H1 (cell line): ENCODE results near the gene SPATA31E1. TPM values are rescaled to one million over a fixed set of nuclear protein-coding genes. Genes with fewer than 3 reads are reported as not detected.

Source experiments
- CTCF ChIA-PET: fragments of 300-600 bp; sonication (Branson Sonifier 250); formaldehyde crosslinking; loops from one replicate; lab custom pipeline; 2021; ENCODE audit not compliant: partially characterized antibody; lab: Charles Lee
- POLR2A ChIA-PET: fragments of 300-600 bp; sonication (Branson Sonifier 250); formaldehyde crosslinking; loops from one replicate; lab custom pipeline; 2021; ENCODE audit warnings: inconsistent platforms; ENCODE audit not compliant: partially characterized antibody; lab: Charles Lee
- DNase-seq, 2 experiments: peaks; one replicate each; pipeline versions ENCODE4 v3.0.0 to v3.0.0-alpha.2; 2010 to 2022; ENCODE audit warnings: low spot score in 2 of 2, low read depth in 1 of 2, mixed read lengths in 1 of 2
- FAIRE-seq: peaks from 2 replicates; lab custom pipeline; 2011; peaks lifted over from hg19 to GRCh38; lab: Jason Lieb, UNC
- H2AFZ ChIP-seq: 2 replicates; pipeline ENCODE4 v1.8.1; 2012; ENCODE audit warnings: low read length, inconsistent platforms
- H2AK5ac ChIP-seq: 2 replicates; pipeline ENCODE4 v1.6.1; 2013; ENCODE audit warnings: low read depth, low read length
- H2BK120ac ChIP-seq: replicated peaks from 2 replicates; pipeline ENCODE3; 2013; ENCODE audit warnings: low read depth, low read length, inconsistent platforms
- H2BK12ac ChIP-seq: 2 replicates; pipeline ENCODE4 v1.6.1; 2013; ENCODE audit warnings: low read depth, low read length
- H2BK15ac ChIP-seq: 2 replicates; pipeline ENCODE4 v1.6.1; 2013; ENCODE audit warnings: low read length
- H2BK20ac ChIP-seq: 2 replicates; pipeline ENCODE4 v1.6.1; 2013; ENCODE audit warnings: low read length
- H2BK5ac ChIP-seq: 2 replicates; pipeline ENCODE4 v1.6.1; 2013; ENCODE audit warnings: low read depth, low read length
- H3K14ac ChIP-seq: 2 replicates; pipeline ENCODE4 v1.6.1; 2013; ENCODE audit warnings: inconsistent platforms; ENCODE audit not compliant: insufficient read length
- H3K18ac ChIP-seq: 2 replicates; pipeline ENCODE4 v1.6.1; 2013; ENCODE audit warnings: low read length; ENCODE audit errors: extremely low read depth
- H3K23ac ChIP-seq: 2 replicates; pipeline ENCODE4 v1.6.1; 2013; ENCODE audit warnings: inconsistent platforms; ENCODE audit not compliant: insufficient read length
- H3K23me2 ChIP-seq: 2 replicates; pipeline ENCODE4 v1.6.1; 2013; ENCODE audit warnings: low read depth, low read length
- H3K27ac ChIP-seq: 2 replicates; pipeline ENCODE4 v1.6.1; 2011; ENCODE audit warnings: low read depth, low read length, inconsistent platforms
- H3K27me3 ChIP-seq, 4 experiments: replicated peaks in 1 of 4; 1 replicate in 1 of 4; 2 replicates in 3 of 4; pipeline versions ENCODE4 v1.6.1 to v1.8.1; 2011 to 2013; ENCODE audit warnings: low read length in 3 of 4, mild to moderate bottlenecking in 3 of 4, inconsistent platforms in 2 of 4, mixed read lengths in 2 of 4, moderate library complexity in 1 of 4; ENCODE audit not compliant: control insufficient read depth in 3 of 4, insufficient read depth in 3 of 4; ENCODE audit errors: extremely low read depth in 1 of 4
- H3K36me3 ChIP-seq, 4 experiments: 2 replicates each; pipeline versions ENCODE4 v1.6.1 to v1.8.1; 2011 to 2013; ENCODE audit warnings: mild to moderate bottlenecking in 4 of 4, low read length in 3 of 4, moderate library complexity in 2 of 4, control low read depth in 1 of 4, inconsistent platforms in 1 of 4; ENCODE audit not compliant: insufficient read depth in 4 of 4, control insufficient read depth in 2 of 4
- H3K4ac ChIP-seq: replicated peaks from 2 replicates; pipeline ENCODE3; 2013; ENCODE audit warnings: low read length, low read depth, mixed read lengths, inconsistent platforms; ENCODE audit not compliant: insufficient read length
- H3K4me1 ChIP-seq, 4 experiments: replicated peaks in 1 of 4; 1 replicate in 1 of 4; 2 replicates in 3 of 4; pipeline versions ENCODE4 v1.6.1 to v1.8.1; 2011 to 2013; ENCODE audit warnings: low read length in 3 of 4, inconsistent platforms in 2 of 4, mixed read lengths in 1 of 4; ENCODE audit not compliant: insufficient read depth in 4 of 4, control insufficient read depth in 3 of 4
- H3K4me2 ChIP-seq, 2 experiments: 2 replicates each; pipeline versions ENCODE4 v1.6.1 to v1.8.1; 2011 to 2013; ENCODE audit warnings: low read depth in 2 of 2, low read length in 2 of 2, control low read depth in 1 of 2, inconsistent platforms in 1 of 2, mild to moderate bottlenecking in 1 of 2; ENCODE audit not compliant: insufficient read depth in 1 of 2
- H3K4me3 ChIP-seq, 4 experiments: fragments of 200-600, 300-600 bp in 1 of 4; sonication (generic), shearing (Covaris generic), sonication (Bioruptor Twin) in 1 of 4; 2 replicates each; pipeline versions ENCODE4 v1.5.1 to v1.8.1; 2011 to 2016; ENCODE audit warnings: low read length in 4 of 4, low read depth in 3 of 4, control low read depth in 2 of 4, inconsistent platforms in 2 of 4, mild to moderate bottlenecking in 2 of 4, mixed read lengths in 1 of 4, moderate library complexity in 1 of 4; ENCODE audit not compliant: insufficient read depth in 2 of 4; ENCODE audit errors: extremely low read depth in 1 of 4
- H3K56ac ChIP-seq: replicated peaks from 2 replicates; pipeline ENCODE3; 2013; ENCODE audit warnings: low read depth, mild to moderate bottlenecking, mixed read lengths, low read length, inconsistent platforms; ENCODE audit not compliant: insufficient read length
- H3K79me1 ChIP-seq: 2 replicates; pipeline ENCODE4 v1.6.1; 2013; ENCODE audit warnings: low read depth, low read length, control low read depth
- H3K79me2 ChIP-seq, 2 experiments: 2 replicates each; pipeline versions ENCODE4 v1.6.1 to v1.8.1; 2012 to 2013; ENCODE audit warnings: low read length in 2 of 2, mild to moderate bottlenecking in 2 of 2, inconsistent platforms in 1 of 2; ENCODE audit not compliant: insufficient read depth in 2 of 2, control insufficient read depth in 1 of 2
- H3K9ac ChIP-seq, 4 experiments: replicated peaks in 1 of 4; 1 replicate in 1 of 4; 2 replicates in 3 of 4; pipeline versions ENCODE4 v1.6.1 to v1.8.1; 2011 to 2013; ENCODE audit warnings: low read depth in 3 of 4, low read length in 3 of 4, control low read depth in 2 of 4, mild to moderate bottlenecking in 2 of 4, moderate library complexity in 2 of 4, inconsistent platforms in 1 of 4; ENCODE audit errors: extremely low read depth in 1 of 4
- H3K9me3 ChIP-seq, 2 experiments: 2 replicates each; pipeline versions ENCODE4 v1.6.1 to v1.8.1; 2012 to 2013; ENCODE audit warnings: mild to moderate bottlenecking in 2 of 2, moderate library complexity in 2 of 2, control low read depth in 1 of 2, inconsistent platforms in 1 of 2, low read depth in 1 of 2, low read length in 1 of 2, mixed read lengths in 1 of 2; ENCODE audit not compliant: insufficient read depth in 2 of 2
- H4K20me1 ChIP-seq, 2 experiments: replicated peaks in 1 of 2; 2 replicates each; pipeline versions ENCODE3 to v1.8.1; 2011 to 2013; ENCODE audit warnings: inconsistent platforms in 2 of 2, low read length in 2 of 2, mild to moderate bottlenecking in 1 of 2; ENCODE audit not compliant: insufficient read depth in 2 of 2, control insufficient read depth in 1 of 2
- H4K5ac ChIP-seq: 2 replicates; pipeline ENCODE4 v1.6.1; 2013; ENCODE audit warnings: low read length, low read depth, mixed read lengths, inconsistent platforms; ENCODE audit not compliant: insufficient read length
- H4K8ac ChIP-seq: 2 replicates; pipeline ENCODE4 v1.8.0; 2013; ENCODE audit warnings: mild to moderate bottlenecking, moderate library complexity, low read length, inconsistent platforms; ENCODE audit not compliant: insufficient read depth; ENCODE audit errors: extremely low read depth
- H4K91ac ChIP-seq: replicated peaks from 2 replicates; pipeline ENCODE3; 2013; ENCODE audit warnings: low read length, mixed read lengths, inconsistent platforms; ENCODE audit not compliant: insufficient read length
- EP300 ChIP-seq, 2 experiments: IDR thresholded peaks; 1 replicate in 1 of 2; 2 replicates in 1 of 2; pipeline ENCODE4 v1.6.1; 2011 to 2012; ENCODE audit warnings: low read depth in 2 of 2, low read length in 2 of 2, mild to moderate bottlenecking in 2 of 2, borderline replicate concordance in 1 of 2, inconsistent platforms in 1 of 2, moderate library complexity in 1 of 2
- GTF2F1 ChIP-seq: IDR thresholded peaks from 2 replicates; pipeline ENCODE4 v1.6.1; 2012; ENCODE audit warnings: low read depth, low read length, improper control_type of control experiment, borderline replicate concordance
- JUN ChIP-seq: IDR thresholded peaks from 2 replicates; pipeline ENCODE4 v1.6.1; 2011; ENCODE audit warnings: low read depth, mild to moderate bottlenecking, improper control_type of control experiment, low read length
- KDM4A ChIP-seq: IDR thresholded peaks from one replicate; pipeline ENCODE4 v1.7.1; 2012; ENCODE audit warnings: low read depth, mild to moderate bottlenecking, moderate library complexity, low read length, inconsistent platforms; ENCODE audit not compliant: severe bottlenecking
- RNF2 ChIP-seq: fragments of 200-900, 300-1000 bp; sonication (generic); IDR thresholded peaks from 2 replicates; pipeline ENCODE4 v1.7.1; 2016; ENCODE audit warnings: borderline replicate concordance, low read depth, mild to moderate bottlenecking, antibody characterized with exemption, low read length; ENCODE audit not compliant: poor library complexity, severe bottlenecking; ENCODE audit errors: missing control alignments
- WGBS, 2 experiments: shearing (Covaris generic) in 1 of 2; methylation state at CpG; one replicate each; pipeline versions ENCODE4 v1.1.6 to v1.1.7; 2013 to 2015; ENCODE audit warnings: low lambda C conversion rate in 2 of 2, mixed read lengths in 2 of 2, inconsistent platforms in 1 of 2, low coverage in 1 of 2, missing lambda C conversion rate in 1 of 2; ENCODE audit not compliant: insufficient replicate concordance in 2 of 2, insufficient coverage in 1 of 2, insufficient read length in 1 of 2; ENCODE audit errors: extremely low coverage in 1 of 2, missing lambda C conversion rate in 1 of 2; 5-methylcytosine and 5-hydroxymethylcytosine counted together
- polyA plus RNA-seq, 7 experiments: library from polyadenylated mRNA; depleted of rRNA in 3 of 7; stranded (reverse) in 5 of 7; unstranded in 2 of 7; fragments of >200 nt in 5 of 7; fragments of 200-250 nt in 2 of 7; gene quantifications; 1 replicate in 5 of 7; 2 replicates in 1 of 7; 4 replicates in 1 of 7; pipeline versions ENCODE4 v1.2.1 to v1.2.3, GENCODE V29; 2011 to 2013; ENCODE audit warnings: missing spikeins in 2 of 7, mixed read lengths in 2 of 7
- total RNA-seq: library from RNA; stranded (reverse); fragmentation: NEBNext Ultra II Directional; extraction: Animal tissue kit (Norgen Biotek cat#: 25700); gene quantifications from 2 replicates; pipeline ENCODE4 v1.2.1, GENCODE V29; 2021

Gene SPATA31E1
- total and polyA plus RNA-seq, 2 of the 8 experiments (the other 6 are each of a cell fraction or from before 2014, with no cell fraction given) = 0.05 to 0.09 TPM

DNA sequence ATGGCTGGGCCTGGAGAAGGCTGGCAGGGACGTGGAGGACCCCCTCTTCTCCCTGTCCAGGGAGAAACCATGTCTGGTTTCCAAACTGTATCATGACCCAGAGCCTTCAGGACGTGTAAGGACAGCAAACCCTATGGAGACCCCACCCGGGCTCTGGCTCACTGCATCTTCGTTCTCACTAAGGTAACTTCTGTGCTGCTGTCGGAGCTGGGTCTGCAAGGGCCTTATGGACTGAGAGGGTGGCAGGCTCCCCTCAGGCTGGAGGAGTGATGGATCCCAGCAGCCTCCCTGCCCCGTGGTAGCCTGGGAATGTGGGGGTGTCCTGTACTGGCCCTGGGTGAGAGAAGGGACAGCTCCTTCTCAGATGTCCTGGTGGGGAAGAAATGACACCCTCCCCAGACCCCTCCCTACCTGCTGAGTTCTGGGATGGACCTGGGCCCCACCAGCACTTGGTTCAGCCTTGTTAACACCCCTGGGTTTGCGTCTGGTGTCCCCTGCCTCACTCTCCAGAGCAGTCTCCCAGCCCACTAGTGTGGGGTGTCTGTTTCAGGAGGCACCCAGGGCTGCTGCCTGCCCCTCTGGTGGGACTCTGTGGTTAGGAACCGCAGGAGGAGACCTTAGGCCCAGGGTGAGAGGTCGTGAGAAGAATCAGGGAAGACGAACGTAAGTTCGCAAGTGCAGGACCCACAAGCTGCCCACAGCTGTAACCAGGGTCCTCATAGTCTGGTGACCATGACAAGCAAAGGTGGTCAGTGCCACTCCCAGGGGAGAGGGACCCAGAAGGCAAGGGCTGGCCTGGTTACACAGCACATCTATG lies 6.6 kb downstream of the SPATA31E1 start:
- Histone ChIP-seq H3K4ac (no peak overlapping the region), H2BK20ac (no peak overlapping the region), H3K79me1 (no peaks in the 10 kb centered on the region), H3K9ac (no peak overlapping the region), H3K18ac (no peak overlapping the region), H4K8ac (no peak overlapping the region), H3K23me2 (no peaks in the 10 kb centered on the region), H2AK5ac (no peak overlapping the region), H3K27me3 (no peaks in the 10 kb centered on the region), H3K56ac (no peak overlapping the region), H2BK5ac (no peak overlapping the region), H2BK12ac (no peak overlapping the region), H3K9me3 (no peaks in the 10 kb centered on the region), H3K4me1 (no peaks in the 10 kb centered on the region), H3K23ac (no peak overlapping the region), H3K4me3 (no peak overlapping the region), H2AFZ (no peak overlapping the region), H2BK120ac (no peak overlapping the region), H3K79me2 (no peaks in the 10 kb centered on the region), H4K91ac (no peak overlapping the region), H3K36me3 (no peaks in the 10 kb centered on the region), H3K27ac (no peak overlapping the region), H4K20me1 (no peaks in the 10 kb centered on the region), H3K4me2 (no peak overlapping the region), H3K14ac (no peak overlapping the region), H4K5ac (no peak overlapping the region), H2BK15ac (no peak overlapping the region)
- no peak for TF ChIP-seq JUN
- no peak for TF ChIP-seq RNF2
- TF ChIP-seq GTF2F1 = no peak
- no peak for TF ChIP-seq KDM4A
- no peak for TF ChIP-seq EP300 (IDR thresholded peaks at IDR 0.05; ENCODE audit: borderline replicate concordance in 1 of 2, low read depth in 2 of 2, low read length in 2 of 2)
- FAIRE-seq (no peak), DNase-seq (no peak)
- ChIA-PET CTCF (interaction anchor here (0.5 kb wide), 1 partner anchor 152 kb away, joined by 4 read pairs; no protein-coding TSS in a partner anchor), POLR2A (no interaction called here)
- 69% methylated on average over 11 of the region's 12 CpGs; no CpG with 5 or more reads in 1 of the 2 experiments for WGBS, 2 experiments
